Measurements from ENCODE around the gene ASIP.

- TF ChIP-seq CTCF (IDR thresholded peaks at IDR 0.05; ENCODE audit: low read length) = no peak
- TF ChIP-seq EZH2phosphoT487 (IDR thresholded peaks at IDR 0.05; ENCODE audit: low read length) = no peak
- TF ChIP-seq EZH2 (optimal IDR thresholded peaks at IDR 0.05; ENCODE audit: low read depth, low read length) = no peak
These were observed 31.0 kb upstream of the ASIP start for GRCh38 chr20:34210271-34210670.
